CD4-positive, alpha-beta T cell treated with Interleukin-17A for 1 hour (primary cell): Measurements from ENCODE around the gene CD38.

Source experiments
- DNase-seq: peaks from one replicate; pipeline ENCODE4 v3.0.0-alpha.2; 2020

CD38 gene

DNA sequence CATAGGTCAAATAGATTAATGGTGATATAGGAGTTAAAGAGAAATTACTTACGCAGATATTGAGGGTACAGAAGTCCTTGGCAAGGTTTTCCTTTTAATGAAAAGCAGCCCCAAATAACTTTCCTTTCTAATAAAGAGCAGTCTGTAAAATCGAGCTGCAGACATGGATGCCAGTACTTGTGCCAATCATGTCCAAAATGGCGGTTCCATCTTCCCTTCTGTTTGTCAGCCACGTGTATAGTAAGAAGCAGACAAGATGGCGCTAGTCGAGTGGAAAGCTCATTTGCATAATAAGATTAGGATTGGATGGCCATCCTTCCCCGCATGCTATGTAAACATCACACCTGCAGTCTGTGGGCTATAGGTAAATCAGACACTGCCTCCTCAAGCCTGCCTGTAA is 92.0 kb downstream of the CD38 start:
- DNase-seq, result no peak

DNA sequence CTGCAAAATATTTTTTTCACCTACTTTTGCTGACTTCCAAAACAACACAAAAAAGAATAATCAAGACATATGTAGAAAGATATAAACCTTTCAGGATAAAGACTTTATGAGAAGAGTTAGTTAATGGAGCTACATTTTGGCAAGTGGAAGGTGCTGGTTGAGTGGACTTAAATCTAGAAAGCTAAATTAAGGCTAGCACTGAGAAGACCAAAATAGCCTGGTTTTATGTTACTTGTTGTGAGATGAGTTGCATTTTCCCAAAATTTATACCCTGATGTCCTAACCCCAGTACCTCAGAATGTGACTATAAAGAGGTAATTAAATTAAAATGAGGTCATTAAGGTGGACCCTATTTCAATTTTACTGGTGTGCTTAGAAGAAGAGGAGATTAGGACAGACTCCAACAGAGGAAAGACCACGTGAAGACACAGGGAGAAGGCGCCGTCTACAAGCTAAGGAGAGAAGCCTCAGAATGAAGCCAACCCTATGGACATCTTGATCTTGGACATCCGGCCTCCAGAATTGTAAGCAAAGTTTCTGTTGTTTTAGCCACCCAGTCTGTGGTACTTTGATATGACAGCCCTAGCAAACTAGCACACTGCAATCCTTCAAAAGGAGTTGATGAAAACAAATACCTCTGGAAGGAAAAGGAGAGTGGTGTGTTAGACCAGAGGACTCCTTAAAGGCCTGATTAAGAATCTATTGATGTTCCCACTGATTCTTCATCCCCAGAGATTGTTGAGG is 93.0 kb downstream of the CD38 start:
- DNase-seq, result no peak

DNA sequence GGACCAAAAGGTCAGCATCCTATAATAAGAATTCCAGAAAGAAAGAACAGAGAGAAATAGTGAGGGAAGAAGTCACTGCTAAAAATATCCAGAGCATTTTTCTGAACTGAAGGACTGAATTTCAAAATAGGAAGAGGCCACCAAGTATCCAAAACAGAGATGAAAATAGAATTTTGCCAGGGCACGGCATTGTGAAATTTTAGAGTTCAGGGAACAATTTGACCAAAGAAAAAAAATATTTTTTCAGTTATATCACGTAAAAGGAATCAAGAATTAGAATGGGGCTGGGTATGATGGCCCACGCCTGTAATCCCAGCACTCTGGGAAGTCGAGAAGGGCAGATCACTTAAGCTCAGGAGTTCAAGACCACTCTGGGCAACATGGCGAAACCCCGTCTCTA is 95.0 kb downstream of the CD38 start:
- DNase-seq, result no peak

DNA sequence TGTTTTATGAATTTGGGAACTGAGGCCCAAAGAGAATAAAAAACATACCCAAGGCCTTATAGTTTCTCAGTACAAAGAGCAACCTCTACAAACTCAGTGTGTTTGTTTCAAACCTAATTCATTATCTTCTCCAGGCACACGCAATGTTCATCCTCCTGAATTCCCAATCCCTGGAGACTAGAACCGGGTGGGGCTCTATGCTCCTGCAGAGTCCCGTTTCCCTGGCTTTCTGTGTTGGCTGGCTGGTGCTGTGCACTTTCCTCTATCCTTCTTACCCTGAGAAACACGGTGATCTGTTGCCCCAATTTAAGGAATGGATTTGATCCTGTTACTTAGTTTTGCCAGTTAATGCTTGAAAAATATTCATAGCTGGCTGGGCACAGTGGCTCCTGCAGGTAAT is 96.5 kb downstream of the CD38 start:
- no peak for DNase-seq

DNA sequence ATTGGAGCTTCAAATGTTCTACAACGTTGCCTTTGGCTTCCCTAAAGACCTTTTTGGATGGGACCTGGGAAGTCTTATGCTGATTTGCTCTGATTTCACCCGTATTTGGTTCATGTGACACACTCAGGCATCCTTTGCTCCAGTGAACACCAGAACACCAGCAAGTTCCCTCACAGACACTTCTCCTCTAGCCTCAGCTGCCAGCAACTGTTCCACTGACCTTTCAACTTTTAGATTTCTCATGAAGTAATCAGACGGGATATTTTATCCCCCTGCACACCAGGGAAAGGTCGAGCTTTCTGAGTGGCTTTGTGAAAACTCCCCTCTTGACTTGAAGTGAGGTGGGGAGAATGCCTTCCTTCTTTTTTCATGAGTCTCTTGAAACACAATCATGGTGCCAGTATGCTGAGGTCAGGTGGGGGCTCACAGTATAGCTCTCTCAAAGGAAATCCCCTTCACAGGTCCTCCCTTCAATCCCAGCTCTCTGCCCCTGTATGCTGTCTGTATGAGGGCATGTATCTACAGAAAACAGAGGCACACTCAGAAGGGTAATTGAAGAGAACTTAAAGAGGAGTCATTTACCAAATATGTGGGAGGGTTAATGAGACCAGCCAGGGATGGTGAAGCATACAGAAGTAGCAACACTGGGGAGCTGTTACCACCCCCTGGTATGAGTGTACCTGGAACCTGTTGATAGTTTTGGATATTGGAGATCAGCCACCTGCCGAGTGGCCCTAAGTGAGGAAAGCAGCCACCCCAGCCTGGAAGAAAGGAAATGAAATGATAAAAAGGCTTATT is 97.7 kb downstream of the CD38 start:
- DNase-seq, result no peak

DNA sequence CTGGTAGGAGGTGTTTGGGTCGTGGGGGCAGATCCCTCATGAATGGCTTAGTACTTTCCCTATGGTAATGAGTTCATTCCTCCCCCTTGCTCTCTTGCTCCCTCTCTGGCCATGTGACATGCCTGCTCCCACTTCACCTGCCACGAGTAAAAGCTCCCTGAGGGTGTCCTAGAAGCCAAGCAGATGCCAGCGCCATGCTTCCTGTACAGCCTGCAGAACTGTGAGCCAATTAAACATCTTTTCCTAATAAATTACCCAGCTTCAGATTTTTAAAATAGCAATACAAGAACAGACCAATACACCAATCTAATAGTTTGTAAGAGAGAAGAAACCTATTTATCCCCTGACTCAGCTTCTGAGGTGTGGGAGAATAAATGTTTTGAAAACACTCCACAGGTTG is 99.9 kb downstream of the CD38 start:
- no peak for DNase-seq

DNA sequence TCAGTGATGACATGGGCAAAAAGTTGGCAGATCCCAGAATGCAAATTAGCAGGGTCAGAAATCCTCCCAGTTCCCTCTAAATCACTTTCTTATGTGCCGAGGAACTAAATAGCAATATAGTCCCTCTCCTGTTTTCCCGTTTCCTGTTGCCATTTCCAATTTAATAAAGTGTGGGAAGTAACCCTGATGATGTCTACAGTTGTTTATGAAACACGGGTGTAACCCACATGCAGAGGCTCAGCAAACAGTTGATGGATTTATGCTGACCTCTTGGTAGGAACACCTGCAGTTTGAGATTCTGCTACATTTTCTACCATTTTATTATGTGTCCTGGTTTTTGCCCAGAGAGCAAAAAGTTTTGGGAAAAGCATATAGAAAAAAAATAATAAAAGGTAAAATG is 103.7 kb downstream of the CD38 start:
- DNase-seq, result no peak

DNA sequence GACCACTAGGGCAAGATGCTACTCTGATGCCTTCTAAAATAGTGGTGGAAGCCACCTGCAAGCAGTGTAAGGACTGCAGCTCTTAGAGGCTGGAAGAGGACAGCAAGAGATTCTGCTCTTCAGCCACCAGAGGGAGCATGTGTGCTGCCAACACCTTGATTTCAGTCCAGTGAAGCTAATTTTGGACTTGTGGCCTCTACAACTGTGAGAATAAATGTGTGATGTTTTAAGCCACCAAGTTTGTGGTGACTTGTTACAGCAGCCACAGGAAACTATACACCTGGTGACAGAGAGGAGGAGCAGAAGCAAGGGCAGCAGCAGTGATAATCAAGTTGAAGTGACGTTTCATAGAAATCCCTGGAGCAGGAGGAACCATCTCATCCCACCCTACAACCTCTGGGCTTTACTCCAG is 104.6 kb downstream of the CD38 start:
- peak; percentile 67 for DNase-seq

DNA sequence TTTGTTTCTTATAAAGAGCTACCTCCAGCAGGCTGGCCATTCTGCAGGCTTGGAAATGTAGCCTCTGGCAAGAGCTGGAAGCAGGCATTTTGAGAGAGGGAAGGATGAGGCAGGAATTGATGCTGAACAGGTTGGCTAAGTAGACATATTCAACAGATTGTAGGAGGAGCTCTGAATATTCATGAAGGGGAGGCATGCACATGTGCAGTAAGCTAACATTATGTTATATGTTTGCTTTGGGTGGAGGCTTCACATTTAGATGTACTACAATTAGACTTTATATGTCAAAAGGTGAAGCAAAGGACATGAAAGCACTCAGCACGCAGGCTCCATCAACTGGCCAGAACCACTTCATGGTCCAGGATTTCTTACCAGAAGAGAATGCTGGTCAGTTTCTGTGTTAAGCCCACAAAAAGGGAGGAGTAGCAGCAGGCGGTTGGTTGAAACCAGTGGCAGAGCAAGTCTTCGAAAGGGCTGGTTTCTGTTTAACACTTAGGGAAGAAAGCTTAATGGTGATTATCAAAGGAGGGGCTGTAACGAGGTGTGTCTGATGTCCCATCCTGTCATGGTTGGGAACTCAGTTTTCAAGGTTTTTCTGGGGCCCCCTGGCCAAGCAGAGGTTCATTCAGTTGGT is 105.6 kb downstream of the CD38 start:
- no peak for DNase-seq

DNA sequence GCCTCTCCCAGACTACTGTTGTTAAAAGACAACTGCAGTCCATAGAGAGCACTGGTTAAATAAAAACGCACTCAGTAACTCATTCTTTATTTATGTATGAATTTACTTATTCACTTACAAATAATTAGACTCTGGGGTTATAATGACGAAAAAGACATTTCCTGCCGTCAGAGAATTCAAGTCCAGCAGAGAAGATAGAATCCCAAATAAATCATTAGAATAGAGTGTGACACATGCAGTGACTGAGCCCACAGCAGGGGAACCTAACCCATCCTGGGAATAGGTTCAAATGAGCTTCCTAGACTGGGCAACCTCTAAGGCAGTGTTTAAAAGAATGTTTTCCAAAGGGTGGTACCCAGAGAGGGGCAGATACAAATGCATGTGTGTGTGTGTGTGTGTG is 106.5 kb downstream of the CD38 start:
- DNase-seq, result no peak

DNA sequence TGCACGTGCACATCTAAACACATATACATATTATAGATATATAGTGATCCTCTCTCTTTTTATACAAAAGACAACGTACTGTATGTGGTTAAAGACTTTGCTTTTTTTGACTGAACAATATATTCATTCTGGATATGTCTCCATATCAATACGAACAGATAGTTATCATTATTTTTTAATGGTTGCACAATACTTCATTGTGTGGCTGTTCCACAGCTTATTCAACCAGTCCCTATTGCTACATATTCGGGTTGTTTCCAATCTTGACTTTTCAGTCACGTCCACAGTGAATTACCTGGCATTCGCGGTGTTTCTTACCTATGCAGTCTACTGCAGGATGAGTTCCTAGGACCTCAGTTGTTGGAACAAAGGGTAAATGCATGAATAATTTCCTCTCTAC is 107.3 kb downstream of the CD38 start:
- DNase-seq, result no peak

DNA sequence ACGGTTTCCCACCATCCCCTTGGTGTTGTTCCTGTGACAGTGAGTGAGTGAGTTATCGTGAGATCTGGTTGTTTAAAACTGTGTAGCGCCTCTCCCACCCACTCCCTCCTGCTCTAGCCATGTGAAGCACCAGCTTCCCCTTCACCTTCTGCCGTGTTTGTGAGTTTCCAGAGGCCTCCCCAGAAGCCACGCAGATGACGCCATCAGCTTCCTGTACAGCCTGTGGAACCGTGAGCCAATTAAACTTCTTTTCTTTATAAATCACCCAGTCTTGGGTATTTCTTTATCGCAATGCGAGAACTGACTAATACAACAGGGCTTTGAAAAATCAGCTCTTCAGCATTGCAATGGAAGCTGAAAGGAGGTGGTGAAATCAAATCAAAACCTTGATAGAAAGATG is 110.4 kb downstream of the CD38 start:
- no peak for DNase-seq

DNA sequence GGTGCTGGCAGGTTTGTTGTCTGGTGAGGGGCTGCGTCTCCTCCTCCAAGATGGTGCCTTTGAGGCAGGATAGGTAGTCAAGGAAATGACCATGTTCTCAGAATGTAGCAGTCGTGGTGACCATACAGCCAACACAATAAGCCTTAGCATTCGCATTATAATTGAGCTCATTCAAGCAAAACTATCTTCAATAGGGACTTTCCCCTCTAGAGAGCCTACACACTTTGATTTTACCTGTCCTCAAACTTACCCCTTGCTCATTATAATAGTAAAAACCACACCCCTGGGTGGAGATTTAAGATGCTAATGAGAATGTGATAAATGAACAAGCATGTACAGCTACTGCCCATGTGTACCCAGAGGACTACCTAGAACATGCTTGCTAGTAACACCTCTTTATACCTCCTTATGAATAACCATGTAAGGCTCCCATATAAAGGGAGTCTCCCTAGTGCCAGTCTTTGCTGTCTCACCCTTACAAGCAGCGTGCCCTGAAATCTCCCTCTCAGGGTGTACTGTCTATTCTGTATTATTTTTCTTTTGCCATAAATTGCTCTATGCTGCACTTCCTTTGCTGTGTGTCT is 112.2 kb downstream of the CD38 start:
- no peak for DNase-seq

DNA sequence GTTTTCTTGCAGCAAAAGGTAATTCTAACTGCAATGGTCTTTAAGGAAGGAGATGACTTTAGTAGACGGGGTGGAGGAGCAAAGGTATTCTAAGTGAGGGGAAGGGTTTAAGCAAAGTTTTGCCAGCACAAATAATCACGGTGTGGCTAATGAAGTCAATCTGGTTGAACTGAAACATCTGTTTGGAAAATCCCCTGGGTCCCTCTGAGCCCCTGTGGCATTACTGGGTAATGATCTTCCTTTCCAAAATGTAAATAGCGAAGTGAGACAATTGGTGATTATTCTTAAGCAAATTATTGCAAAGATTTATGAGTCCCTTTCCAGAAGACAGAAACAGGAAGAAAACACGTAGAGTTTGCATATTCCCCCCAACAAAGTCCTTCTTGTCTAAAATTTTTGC is 113.2 kb downstream of the CD38 start:
- no peak for DNase-seq

DNA sequence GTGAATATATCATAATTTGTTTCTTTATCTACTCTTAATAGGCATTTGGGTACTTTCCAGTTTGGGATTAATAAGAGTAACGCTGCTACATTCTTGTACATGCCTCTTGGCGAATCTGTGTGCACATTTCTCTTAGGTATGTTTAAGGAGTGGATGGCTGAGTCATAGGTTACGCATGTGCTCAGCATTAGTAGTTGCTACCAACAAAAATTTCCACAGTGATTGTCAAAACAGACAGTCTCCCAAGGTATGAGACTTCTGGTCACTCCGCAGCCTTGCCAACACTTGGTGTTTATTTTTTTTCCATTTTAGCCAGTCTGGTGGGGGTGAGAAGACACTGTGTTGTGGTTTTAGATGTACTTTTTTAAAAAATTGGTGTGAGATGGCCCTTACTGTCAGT is 115.8 kb downstream of the CD38 start:
- DNase-seq, result no peak

DNA sequence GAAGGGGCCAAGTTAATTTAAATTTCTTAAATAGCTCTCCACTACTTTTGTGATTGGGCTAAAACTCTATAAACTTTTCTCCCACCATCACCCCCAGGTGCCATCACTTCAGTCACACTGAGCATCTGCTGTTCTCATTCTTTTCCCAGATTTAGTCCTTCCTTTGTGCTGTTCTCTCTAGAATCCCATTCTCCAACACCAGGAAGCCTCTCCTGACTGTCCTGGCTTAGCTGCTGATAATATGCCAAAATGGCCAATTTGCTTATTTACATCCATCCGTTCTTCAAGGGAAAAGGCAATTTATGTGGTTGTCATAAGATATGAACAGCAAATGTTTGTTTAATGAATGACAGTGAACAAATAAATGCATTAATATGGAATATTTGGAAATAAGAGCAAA is 116.3 kb downstream of the CD38 start:
- DNase-seq, result no peak

DNA sequence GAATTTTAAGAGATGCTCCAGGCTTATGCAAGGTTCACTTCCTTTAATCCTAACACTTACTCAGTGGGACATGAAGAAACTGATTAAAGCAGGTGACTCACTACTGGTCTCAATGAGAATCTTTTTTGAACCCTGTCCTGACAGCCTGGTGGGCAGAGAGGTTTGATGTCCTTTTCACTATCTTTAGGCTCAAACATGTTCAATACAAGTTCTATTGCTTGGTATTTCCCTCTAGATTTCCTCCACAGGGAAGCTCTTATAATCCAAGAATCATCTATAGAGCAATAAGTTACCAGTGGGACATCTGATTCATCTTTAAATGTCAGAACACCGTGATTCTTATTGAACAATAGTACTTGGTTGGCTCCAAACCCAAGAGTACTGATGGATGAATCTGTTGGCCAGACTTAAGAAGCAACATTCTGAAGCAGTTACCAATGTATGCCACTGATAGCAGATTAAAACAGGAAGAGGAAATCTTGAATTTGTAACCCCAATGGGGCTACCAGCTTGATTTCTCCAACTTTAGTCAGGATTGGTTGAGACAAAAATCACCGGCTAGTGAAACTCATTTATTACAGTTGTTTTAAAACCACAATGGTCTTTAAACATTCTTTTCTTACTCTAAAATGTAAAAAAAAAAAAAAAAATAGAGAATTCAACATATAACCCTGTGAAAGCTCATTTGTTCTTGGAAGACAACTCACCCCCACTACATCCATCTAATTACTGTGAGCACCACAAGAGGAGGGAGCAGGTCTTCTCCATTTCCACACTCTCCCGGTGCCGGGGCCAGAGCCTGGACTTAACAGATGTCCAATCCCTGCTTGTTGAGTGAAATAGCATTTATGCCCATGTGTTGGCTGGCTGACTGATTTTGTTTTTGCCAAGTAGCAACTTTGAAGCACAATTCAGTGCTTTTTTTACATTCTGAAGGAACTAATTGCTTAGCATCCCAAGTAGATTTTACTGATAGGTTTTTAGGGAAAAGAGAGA is 117.1 kb downstream of the CD38 start:
- no peak for DNase-seq

DNA sequence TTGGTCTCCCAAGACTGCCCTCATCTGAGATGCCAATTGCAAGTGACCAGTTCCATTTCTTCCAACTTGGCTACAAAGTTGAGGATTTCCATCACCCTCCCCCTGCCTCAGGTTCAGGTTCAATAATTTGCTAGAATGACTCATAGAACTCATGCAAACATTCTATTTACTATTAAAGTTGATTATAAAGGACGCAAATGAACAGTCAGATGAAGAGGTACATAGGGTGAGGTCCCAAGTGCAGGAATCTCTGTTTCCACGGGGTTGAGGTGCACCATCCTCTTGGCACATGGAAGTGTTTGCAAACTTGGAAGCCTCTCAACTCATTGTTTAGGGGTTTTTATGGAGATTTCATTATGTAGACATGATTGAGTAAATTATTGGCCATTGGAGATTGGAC is 119.4 kb downstream of the CD38 start:
- DNase-seq, result no peak

DNA sequence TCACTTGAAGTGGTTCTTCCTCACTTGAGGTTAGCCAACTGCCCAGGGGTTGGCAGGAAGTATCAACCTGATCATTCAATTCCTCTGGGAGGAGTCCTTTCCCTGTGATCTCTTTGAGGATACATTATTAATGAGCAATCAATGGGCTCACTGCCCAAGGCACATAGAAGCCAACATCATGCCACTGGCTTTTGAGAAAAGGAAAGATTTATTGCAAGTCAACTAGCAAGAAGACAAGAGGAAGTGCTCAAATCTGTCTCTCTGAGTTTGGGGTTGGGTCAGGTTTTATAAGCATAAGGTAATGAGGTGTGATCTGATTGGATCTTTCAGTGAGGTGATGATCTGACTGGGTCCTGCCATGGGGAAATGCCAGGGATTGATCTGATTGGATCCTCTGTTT is 120.8 kb downstream of the CD38 start:
- DNase-seq, result no peak

DNA sequence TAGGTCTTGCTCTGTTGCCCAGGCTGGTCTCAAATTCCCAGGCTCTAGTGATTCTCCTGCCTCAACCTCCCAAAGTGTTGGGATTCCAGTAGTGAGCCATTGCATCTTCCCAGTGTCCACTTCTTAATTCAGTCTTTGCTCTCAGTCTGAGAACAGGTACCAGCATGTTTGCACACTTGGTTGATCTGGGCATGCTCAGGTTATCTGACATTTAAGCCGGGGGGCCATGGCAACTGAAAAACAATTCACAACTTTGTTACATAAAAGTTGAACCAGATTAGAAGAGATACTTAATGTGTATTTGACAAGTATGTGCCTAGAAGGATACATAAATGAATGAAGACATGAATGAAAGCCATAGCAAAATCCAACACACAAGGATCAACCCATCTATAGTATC is 121.4 kb downstream of the CD38 start:
- no peak for DNase-seq

DNA sequence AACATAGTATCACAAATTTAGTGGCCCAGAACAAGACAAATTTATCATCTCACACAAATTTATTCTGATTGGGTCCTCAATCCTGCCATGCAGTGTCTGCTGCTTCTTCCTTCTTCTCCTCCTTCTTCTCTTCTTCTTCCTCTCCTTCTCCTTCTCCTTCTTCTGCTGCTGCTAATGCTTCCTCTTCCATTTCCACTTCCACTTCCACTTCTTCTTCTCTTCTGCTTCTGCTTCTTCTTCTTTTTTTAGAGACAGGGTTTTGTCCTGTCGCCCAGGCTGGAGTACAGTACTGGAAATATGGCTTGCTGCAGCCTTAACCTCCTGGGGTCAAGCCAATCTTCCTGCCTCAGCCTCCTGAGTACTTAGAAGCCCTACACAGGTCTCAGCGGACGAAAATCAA is 122.9 kb downstream of the CD38 start:
- DNase-seq, result no peak

DNA sequence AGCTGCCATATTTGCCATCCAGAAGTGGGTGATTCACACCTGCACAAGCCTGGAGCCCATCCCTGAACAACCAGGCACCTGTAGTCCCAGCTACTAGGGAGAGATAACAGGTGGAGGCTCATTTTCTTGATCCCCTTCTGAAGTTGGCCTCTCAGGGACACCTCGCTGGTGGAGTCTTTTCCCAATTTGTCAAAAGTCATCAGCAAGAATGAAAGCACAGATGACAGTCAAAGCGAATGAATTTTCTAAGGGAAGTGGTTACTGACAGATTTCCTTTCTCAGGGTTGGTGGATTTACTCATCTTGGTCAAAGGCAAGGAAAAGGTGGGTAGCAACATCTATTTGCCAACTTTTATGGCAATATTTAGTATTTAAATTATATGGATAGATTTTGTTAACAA is 123.9 kb downstream of the CD38 start:
- no peak for DNase-seq

DNA sequence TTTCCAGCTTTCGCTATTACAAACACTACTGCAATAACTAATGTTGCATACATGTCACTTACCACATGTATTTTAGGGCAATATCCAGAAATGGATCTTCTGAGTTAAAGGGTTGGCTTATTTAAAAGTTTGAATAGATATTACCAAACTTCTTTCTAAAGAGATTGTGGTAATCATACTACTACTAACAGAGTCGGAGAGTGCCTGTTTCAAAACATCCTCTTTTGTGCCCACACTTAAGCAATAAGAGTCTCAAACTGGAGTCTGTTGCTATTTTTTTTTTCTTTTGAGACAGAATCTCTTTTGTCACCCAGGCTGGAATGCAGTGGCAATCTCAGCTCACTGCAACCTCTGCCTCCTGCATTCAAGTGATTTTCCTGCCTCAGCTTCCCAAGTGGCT is 124.6 kb downstream of the CD38 start:
- DNase-seq, result no peak
